Measurements from ENCODE around the gene SLC9A9.

DNA sequence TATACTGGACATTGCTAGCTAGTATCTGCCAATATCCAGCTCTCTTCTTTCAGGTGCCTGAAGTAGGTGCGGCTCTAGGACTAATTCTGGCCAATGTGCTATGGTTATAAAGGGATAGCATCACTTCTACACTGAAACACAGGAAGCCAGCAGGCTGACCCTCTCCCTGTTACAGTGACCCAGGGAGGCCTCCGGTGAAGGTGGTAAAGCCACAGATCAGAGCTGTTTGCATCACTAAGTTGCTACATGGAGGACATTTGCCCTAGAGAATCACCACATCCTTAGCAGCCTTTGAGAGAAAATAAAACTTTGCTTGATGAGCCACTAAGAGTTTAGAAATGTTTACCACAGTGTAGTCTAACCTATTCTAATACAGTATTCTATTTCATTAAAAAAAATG is 567.3 kb downstream of the SLC9A9 start:
- TF ChIP-seq, protein P1, sequence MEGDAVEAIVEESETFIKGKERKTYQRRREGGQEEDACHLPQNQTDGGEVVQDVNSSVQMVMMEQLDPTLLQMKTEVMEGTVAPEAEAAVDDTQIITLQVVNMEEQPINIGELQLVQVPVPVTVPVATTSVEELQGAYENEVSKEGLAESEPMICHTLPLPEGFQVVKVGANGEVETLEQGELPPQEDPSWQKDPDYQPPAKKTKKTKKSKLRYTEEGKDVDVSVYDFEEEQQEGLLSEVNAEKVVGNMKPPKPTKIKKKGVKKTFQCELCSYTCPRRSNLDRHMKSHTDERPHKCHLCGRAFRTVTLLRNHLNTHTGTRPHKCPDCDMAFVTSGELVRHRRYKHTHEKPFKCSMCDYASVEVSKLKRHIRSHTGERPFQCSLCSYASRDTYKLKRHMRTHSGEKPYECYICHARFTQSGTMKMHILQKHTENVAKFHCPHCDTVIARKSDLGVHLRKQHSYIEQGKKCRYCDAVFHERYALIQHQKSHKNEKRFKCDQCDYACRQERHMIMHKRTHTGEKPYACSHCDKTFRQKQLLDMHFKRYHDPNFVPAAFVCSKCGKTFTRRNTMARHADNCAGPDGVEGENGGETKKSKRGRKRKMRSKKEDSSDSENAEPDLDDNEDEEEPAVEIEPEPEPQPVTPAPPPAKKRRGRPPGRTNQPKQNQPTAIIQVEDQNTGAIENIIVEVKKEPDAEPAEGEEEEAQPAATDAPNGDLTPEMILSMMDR (IDR thresholded peaks at IDR 0.05; ENCODE audit: low read depth, low read length): no peak
- TF ChIP-seq POLR2A (IDR thresholded peaks at IDR 0.05; ENCODE audit: extremely low read depth, insufficient read length): no peak
- TF ChIP-seq, protein P2, sequence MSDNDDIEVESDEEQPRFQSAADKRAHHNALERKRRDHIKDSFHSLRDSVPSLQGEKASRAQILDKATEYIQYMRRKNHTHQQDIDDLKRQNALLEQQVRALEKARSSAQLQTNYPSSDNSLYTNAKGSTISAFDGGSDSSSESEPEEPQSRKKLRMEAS (IDR thresholded peaks at IDR 0.05; ENCODE audit: low read depth, low read length): no peak

Data from NB4 (cell line).